HCT116 (cell line): ENCODE measurements around the gene DOCK2. TPM values are rescaled to one million over a fixed set of nuclear protein-coding genes. Genes with fewer than 3 reads are reported as not detected.

Experiments used
- ATAC-seq: fragments of 200-7000 bp; cut with Tn5 transposase; 2 replicates; pipeline ENCODE4 v1.9.1; 2020; ENCODE audit warnings: mild to moderate bottlenecking, moderate library complexity
- Bru-seq: library from RNA; stranded (reverse); fragments of 400-500 nt; gene quantifications from one replicate; lab custom pipeline; 2021; lab: Mats Ljungman, UMichigan
- BruChase-seq, 2 experiments: library from RNA; stranded (reverse); fragments of 400-500 nt; gene quantifications; one replicate each; lab custom pipeline; 2021; lab: Mats Ljungman, UMichigan
- BruUV-seq: library from RNA; stranded (reverse); fragments of 400-500 nt; replicated peaks from 2 replicates; lab custom pipeline; 2021; lab: Mats Ljungman, UMichigan
- CTCF ChIA-PET: fragments of 300-600 bp; sonication (Branson Sonifier 250); formaldehyde crosslinking; loops from one replicate; lab custom pipeline; 2021; ENCODE audit warnings: antibody characterized with exemption; lab: Charles Lee
- POLR2A ChIA-PET: fragments of 300-600, 350-600 bp; sonication (Branson Sonifier 250); formaldehyde crosslinking; loops from one replicate; lab custom pipeline; 2021; ENCODE audit warnings: antibody characterized with exemption; lab: Charles Lee
- RAD21 ChIA-PET, 2 experiments: fragments of 300-600 bp; sonication (Branson Sonifier 250); formaldehyde crosslinking; loops; one replicate each; lab custom pipeline; 2023; ENCODE audit warnings: low total read pairs in 2 of 2; ENCODE audit not compliant: uncharacterized antibody in 2 of 2, unreplicated experiment in 2 of 2, low non-redundant PET in 1 of 2; lab: Charles Lee
- DNase-seq: peaks from one replicate; pipeline ENCODE4 v3.0.0-alpha.2; 2010; ENCODE audit warnings: low read depth, low spot score
- H2AFZ ChIP-seq: fragments of 200-600 bp; shearing (Covaris generic), sonication (generic); 2 replicates; pipeline ENCODE4 v1.6.1; 2017; ENCODE audit warnings: low read depth, mixed run types, mixed read lengths, antibody characterized with exemption, low read length; ENCODE audit not compliant: poor library complexity, severe bottlenecking
- H3K27ac ChIP-seq: 2 replicates; pipeline ENCODE4 v1.5.1; 2012; ENCODE audit warnings: low read depth, low read length
- H3K27me3 ChIP-seq: fragments of 200-600 bp; sonication (generic); 2 replicates; pipeline ENCODE4 v1.6.1; 2016; ENCODE audit warnings: mixed run types, low read length, mixed read lengths; ENCODE audit not compliant: insufficient read depth
- H3K36me3 ChIP-seq, 2 experiments: fragments of 200-500 bp in 1 of 2; fragments of 200-600 bp in 1 of 2; sonication (Bioruptor generic) in 1 of 2; sonication (generic) in 1 of 2; 2 replicates each; pipeline versions ENCODE4 v1.5.1 to v1.6.1; 2014 to 2016; ENCODE audit warnings: low read length in 2 of 2, inconsistent platforms in 1 of 2, mixed read lengths in 1 of 2, mixed run types in 1 of 2; ENCODE audit not compliant: insufficient read depth in 2 of 2, control insufficient read depth in 1 of 2
- H3K4me1 ChIP-seq, 2 experiments: fragments of 200-600 bp in 1 of 2; sonication (generic) in 1 of 2; 2 replicates each; pipeline versions ENCODE4 v1.5.1 to v1.6.1; 2012 to 2017; ENCODE audit warnings: low read length in 2 of 2, inconsistent platforms in 1 of 2, mild to moderate bottlenecking in 1 of 2, mixed read lengths in 1 of 2, mixed run types in 1 of 2, moderate library complexity in 1 of 2; ENCODE audit not compliant: insufficient read depth in 2 of 2, control insufficient read depth in 1 of 2
- H3K4me2 ChIP-seq: fragments of 200-600 bp; sonication (generic); 2 replicates; pipeline ENCODE4 v1.6.1; 2017; ENCODE audit warnings: mixed run types, low read length, mixed read lengths
- H3K4me3 ChIP-seq, 2 experiments: fragments of 200-600 bp in 1 of 2; sonication (generic) in 1 of 2; replicated peaks in 1 of 2; 2 replicates each; pipeline ENCODE4 v1.5.1; 2011 to 2016; ENCODE audit warnings: low read length in 2 of 2, control low read depth in 1 of 2, low read depth in 1 of 2, mild to moderate bottlenecking in 1 of 2, mixed read lengths in 1 of 2, mixed run types in 1 of 2
- H3K79me2 ChIP-seq: fragments of 200-600 bp; sonication (generic); 2 replicates; pipeline ENCODE4 v1.6.1; 2017; ENCODE audit warnings: mild to moderate bottlenecking, mixed run types, low read length, moderate library complexity, mixed read lengths; ENCODE audit not compliant: insufficient read depth
- H3K9ac ChIP-seq: fragments of 200-600 bp; sonication (generic); 2 replicates; pipeline ENCODE4 v1.6.1; 2016; ENCODE audit warnings: low read length, mixed read lengths
- H3K9me2 ChIP-seq: fragments of 200-600 bp; sonication (generic), shearing (Covaris generic); 2 replicates; pipeline ENCODE4 v1.6.1; 2017; ENCODE audit warnings: mixed run types, mild to moderate bottlenecking, moderate library complexity; ENCODE audit not compliant: insufficient read depth
- H3K9me3 ChIP-seq, 2 experiments: fragments of 200-500 bp in 1 of 2; fragments of 200-600 bp in 1 of 2; sonication (Bioruptor generic) in 1 of 2; sonication (generic) in 1 of 2; 2 replicates each; pipeline ENCODE4 v1.6.1; 2014 to 2017; ENCODE audit warnings: low read length in 2 of 2, mixed read lengths in 2 of 2, inconsistent platforms in 1 of 2, low read depth in 1 of 2, mild to moderate bottlenecking in 1 of 2, mixed run types in 1 of 2, moderate library complexity in 1 of 2; ENCODE audit not compliant: control insufficient read depth in 1 of 2, insufficient read depth in 1 of 2
- H4K20me1 ChIP-seq: fragments of 200-600 bp; sonication (generic), shearing (Covaris generic); 2 replicates; pipeline ENCODE4 v1.6.1; 2017; ENCODE audit warnings: mixed run types, mild to moderate bottlenecking, moderate library complexity; ENCODE audit not compliant: insufficient read depth
- CEBPB ChIP-seq: IDR thresholded peaks from 2 replicates; pipeline ENCODE4 v1.6.1; 2012; ENCODE audit warnings: low read depth
- ELF1 ChIP-seq: IDR thresholded peaks from 2 replicates; pipeline ENCODE4 v1.6.1; 2012; ENCODE audit warnings: low read depth, borderline replicate concordance
- EZH2 ChIP-seq: fragments of 200-600 bp; sonication (generic); IDR thresholded peaks from 2 replicates; pipeline ENCODE4 v1.6.1; 2017; ENCODE audit warnings: antibody characterized with exemption, mixed run types
- MAX ChIP-seq: IDR thresholded peaks from 2 replicates; pipeline ENCODE4 v1.6.1; 2012
- POLR2A ChIP-seq: IDR thresholded peaks from 2 replicates; pipeline ENCODE4 v1.7.0; 2011; ENCODE audit warnings: borderline replicate concordance; ENCODE audit not compliant: insufficient read depth, insufficient read length; ENCODE audit errors: extremely low read depth
- RAD21 ChIP-seq: IDR thresholded peaks from 2 replicates; pipeline ENCODE4 v1.6.1; 2012; ENCODE audit warnings: low read depth, mild to moderate bottlenecking
- REST ChIP-seq: IDR thresholded peaks from 2 replicates; pipeline ENCODE4 v1.6.1; 2012; ENCODE audit warnings: low read depth
- SIN3A ChIP-seq: IDR thresholded peaks from 2 replicates; pipeline ENCODE4 v1.6.1; 2012; ENCODE audit warnings: low read depth
- SP1 ChIP-seq: IDR thresholded peaks from 2 replicates; pipeline ENCODE4 v1.6.1; 2012; ENCODE audit warnings: low read depth
- TCF7L2 ChIP-seq: IDR thresholded peaks from 2 replicates; pipeline ENCODE4 v1.7.0; 2011; ENCODE audit warnings: borderline replicate concordance, inconsistent platforms; ENCODE audit not compliant: insufficient read depth, insufficient read length; ENCODE audit errors: extremely low read depth
- YY1 ChIP-seq: IDR thresholded peaks from 2 replicates; pipeline ENCODE4 v1.6.1; 2011; ENCODE audit warnings: low read length, low read depth, moderate library complexity, mild to moderate bottlenecking; ENCODE audit not compliant: insufficient replicate concordance; ENCODE audit errors: extremely low read depth
- ZBTB33 ChIP-seq: IDR thresholded peaks from 2 replicates; pipeline ENCODE4 v1.6.1; 2011; ENCODE audit warnings: mild to moderate bottlenecking, low read length, moderate library complexity; ENCODE audit not compliant: insufficient replicate concordance; ENCODE audit errors: extremely low read depth
- ZFX ChIP-seq: fragments of 450-650 bp; IDR thresholded peaks from 2 replicates; pipeline ENCODE4 v1.6.1; 2017
- ZNF274 ChIP-seq: fragments of 200-500 bp; sonication (Bioruptor generic); IDR thresholded peaks from 2 replicates; pipeline ENCODE4 v1.6.1; 2014; ENCODE audit warnings: mild to moderate bottlenecking, low read depth, low read length, inconsistent platforms
- intact Hi-C: fragments of 100-400 bp; cut with micrococcal nuclease; formaldehyde crosslinking; loops from 2 replicates; pipeline ENCODE4 v1.10.0; 2022
- long read RNA-seq: library from polyadenylated mRNA; unstranded; transcript quantifications from one replicate; pipeline ENCODE4 v2.0.0, GENCODE V29; 2021; ENCODE audit not compliant: unreplicated experiment
- polyA plus RNA-seq: library from polyadenylated mRNA; unstranded; fragments of >200 nt; gene quantifications from 2 replicates; pipeline ENCODE4 v1.2.1, GENCODE V29; 2012; ENCODE audit warnings: missing spikeins
- total RNA-seq: library from RNA; stranded (reverse); gene quantifications from one replicate; pipeline ENCODE4 v1.2.1, GENCODE V29; 2021; ENCODE audit not compliant: unreplicated experiment

Gene DOCK2
- total RNA-seq, result 0.89 TPM
- not detected in 2 replicates for polyA plus RNA-seq
- percentile 1 among the genes with signal in this experiment for Bru-seq, nascent RNA
- percentile 0 among the genes with signal in this experiment for BruChase-seq, experiment 1, labeled RNA remaining after a 6-hour chase
- BruChase-seq, experiment 2, labeled RNA remaining after a 2-hour chase, result percentile 1 among the genes with signal in this experiment
- long read RNA-seq, result 0 reads

- POLR2A ChIA-PET, result no interaction called here
- no peak within 1 kb of the TSS for H3K27ac ChIP-seq
- no peaks in the 10 kb centered on the region for H3K4me1 ChIP-seq
- no peak within 1 kb of the TSS for H3K4me2 ChIP-seq
- BruUV-seq, result no TSS peak
- no peak for DNase-seq
- CTCF ChIA-PET, result no interaction called here
- H3K9ac ChIP-seq, result no peak within 1 kb of the TSS
- H3K9me3 ChIP-seq, result no peaks in the 10 kb centered on the region
- H4K20me1 ChIP-seq, result no peaks in the 10 kb centered on the region
- H2AFZ ChIP-seq, result no peak within 1 kb of the TSS
- no peaks in the 10 kb centered on the region for H3K36me3 ChIP-seq
- ATAC-seq, result no peak
- TF ChIP-seq MAX, result no peak
- no peaks in the 10 kb centered on the region for H3K9me2 ChIP-seq
- intact Hi-C loops, result no loop called here
- H3K27me3 ChIP-seq, result peaks cover 2% of the 10 kb centered on the region; the same call in 1 of the 2 replicates
- RAD21 ChIA-PET, result no interaction called here
- no peaks in the 10 kb centered on the region for H3K79me2 ChIP-seq
- no peak within 1 kb of the TSS for H3K4me3 ChIP-seq
Observed at GRCh38 chr5:169637085-169637548, at the start of gene DOCK2. DOCK2 (plus strand) TSS chr5:169637275; CDS start chr5:169637327, 52 bp downstream.

GRCh38 chr5:169590602-169591001 is 46.5 kb upstream of the DOCK2 start:
- Histone ChIP-seq H3K9ac (no peak overlapping the region), H3K4me3 (no peak overlapping the region), H3K79me2 (peaks cover 41% of the 10 kb centered on the region), H2AFZ (no peak overlapping the region), H3K27ac (no peak overlapping the region), H3K9me3 (no peaks in the 10 kb centered on the region), H3K4me2 (no peak overlapping the region), H3K36me3 (peaks cover 47 to 56% of the 10 kb centered on the region in 2 experiments; a peak in 3 of 4 replicates), H3K4me1 (no peaks in the 10 kb centered on the region), H3K9me2 (no peaks in the 10 kb centered on the region), H4K20me1 (no peaks in the 10 kb centered on the region), H3K27me3 (no peaks in the 10 kb centered on the region)
- no peak for DNase-seq
- RAD21 ChIA-PET, result no interaction called here
- POLR2A ChIA-PET, result no interaction called here
- intact Hi-C loops, result no loop called here
- no peak for ATAC-seq
- no TSS peak for BruUV-seq
- CTCF ChIA-PET, result no interaction called here
- TF ChIP-seq ZFX (no peak), EZH2 (no peak), CEBPB (no peak), REST (no peak), ZBTB33 (no peak), TCF7L2 (no peak), SP1 (no peak), POLR2A (no peak), ZNF274 (no peak), ELF1 (no peak), SIN3A (no peak), YY1 (no peak), RAD21 (no peak)
